HG03045 (cell line): ENCODE data around the gene ATP6V1A.

ENCODE experiments used
- ATAC-seq: cut with Tn5 transposase; IDR thresholded peaks from one replicate; pipeline ENCODE4 v1.9.1; 2021; ENCODE audit warnings: mild to moderate bottlenecking, moderate library complexity; ENCODE audit not compliant: unreplicated experiment

ATP6V1A gene

DNA sequence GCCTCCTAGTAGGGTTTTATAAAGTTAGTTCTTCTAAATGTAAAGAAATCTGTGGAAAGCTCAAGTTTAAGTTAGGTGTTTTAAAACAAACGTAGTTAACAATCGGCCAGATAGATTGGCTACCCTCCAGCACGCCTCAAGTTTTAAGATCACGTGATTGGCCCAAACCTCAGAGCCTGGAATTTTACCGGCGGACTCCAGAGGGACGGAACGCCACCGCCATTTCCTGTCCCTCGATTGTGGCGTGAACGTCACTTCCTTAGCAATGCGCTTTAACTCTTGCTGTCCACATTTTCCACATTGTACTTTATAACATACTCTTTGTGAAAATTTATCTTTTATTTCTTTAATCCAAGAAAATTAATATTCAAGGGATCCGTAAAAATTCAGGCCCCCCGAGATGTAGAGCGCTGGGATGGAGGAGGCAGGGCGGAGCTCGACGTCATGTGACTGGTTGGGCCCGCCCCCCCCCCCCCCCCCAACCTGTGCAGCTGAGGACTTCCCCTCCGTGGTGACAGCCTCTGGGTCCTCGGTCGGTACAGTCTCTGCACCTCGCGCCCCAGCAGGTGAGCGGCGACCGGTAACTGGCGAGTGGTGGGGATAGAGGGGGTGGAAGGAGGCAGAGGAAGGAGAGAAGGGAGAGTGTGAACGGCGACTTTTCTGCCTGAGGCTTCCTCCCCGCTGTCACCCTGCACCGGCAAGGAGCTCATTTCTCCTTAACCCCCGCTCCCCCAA, at the start of gene ATP6V1A:
ATP6V1A (plus strand) TSS at position 488 of the 735 bp plus-strand sequence. CDS start 31,719 bp downstream, outside the sequence.
- peak; percentile 49 for ATAC-seq

DNA sequence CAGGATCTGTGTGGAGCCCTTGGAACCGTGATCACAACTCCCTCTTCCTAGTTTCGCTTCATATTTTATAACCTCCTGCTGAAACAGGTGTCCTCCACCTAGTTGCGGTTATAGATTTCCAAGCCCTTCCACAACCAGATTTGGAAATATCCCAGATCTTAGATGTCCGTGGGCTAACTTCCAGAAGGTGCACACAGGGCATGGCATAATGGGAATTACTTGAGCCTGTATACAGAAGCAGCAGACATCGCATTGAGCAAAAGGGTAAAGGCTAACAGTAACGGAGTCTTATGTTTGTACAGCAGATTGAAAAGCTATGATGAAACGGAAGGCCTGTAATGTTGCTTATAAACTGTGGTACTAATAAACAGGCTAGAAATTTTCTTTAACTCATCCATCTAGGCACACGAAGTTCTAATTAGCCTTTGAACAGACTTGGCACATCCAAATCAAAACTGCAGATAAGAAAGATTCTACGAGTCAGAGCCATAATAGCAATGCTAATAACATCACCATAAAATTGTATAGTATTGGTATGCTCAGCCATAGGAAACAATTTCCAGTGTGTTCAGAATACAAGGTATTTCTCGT, 49.2 kb upstream of the ATP6V1A start:
- no peak for ATAC-seq

DNA sequence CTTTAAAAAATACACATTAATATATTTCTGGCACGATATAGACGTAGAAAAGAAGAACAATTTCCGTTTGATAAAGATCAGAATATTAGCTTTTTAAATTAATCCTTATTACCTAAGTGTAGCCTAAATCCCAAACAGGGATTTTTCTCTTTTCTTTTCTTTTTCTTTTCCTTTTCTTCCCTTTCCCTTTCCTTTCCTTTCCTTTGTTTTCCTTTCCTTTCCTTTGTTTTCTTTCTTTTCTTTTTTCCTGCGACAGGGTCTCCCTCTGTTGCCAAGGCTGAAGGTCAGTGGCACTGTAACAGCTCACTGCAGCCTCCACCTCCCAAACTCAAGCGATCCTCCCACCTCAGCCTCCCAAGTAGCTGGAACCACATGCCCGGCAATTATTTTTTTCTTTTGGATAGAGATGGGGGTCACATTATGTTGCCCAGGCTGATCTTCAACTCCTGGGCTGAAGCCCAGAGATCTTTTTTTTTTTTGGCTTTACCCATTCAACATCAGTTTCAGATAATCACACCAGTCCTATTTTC, 48.6 kb upstream of the ATP6V1A start:
- no peak for ATAC-seq

DNA sequence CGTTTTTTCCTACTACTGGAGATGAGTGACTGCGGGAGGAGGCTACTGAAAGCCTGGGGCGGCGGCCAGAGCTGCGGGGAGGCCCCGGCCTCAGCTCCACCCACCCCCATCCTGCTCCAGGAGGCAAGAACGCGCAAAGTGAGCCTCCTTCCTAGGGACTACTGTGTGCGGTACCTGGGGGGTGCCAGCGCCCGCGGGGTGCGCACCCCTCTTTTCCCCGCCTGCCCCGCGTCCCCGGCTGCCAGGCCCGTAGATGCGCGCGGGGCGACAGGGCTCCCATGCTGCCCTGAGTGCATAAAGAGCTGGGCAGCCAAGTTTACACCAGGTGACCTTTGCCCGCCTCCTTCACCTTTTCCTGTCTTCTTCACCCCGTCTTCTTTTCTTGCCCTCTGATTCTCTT, 47.9 kb upstream of the ATP6V1A start:
- ATAC-seq, result no peak

DNA sequence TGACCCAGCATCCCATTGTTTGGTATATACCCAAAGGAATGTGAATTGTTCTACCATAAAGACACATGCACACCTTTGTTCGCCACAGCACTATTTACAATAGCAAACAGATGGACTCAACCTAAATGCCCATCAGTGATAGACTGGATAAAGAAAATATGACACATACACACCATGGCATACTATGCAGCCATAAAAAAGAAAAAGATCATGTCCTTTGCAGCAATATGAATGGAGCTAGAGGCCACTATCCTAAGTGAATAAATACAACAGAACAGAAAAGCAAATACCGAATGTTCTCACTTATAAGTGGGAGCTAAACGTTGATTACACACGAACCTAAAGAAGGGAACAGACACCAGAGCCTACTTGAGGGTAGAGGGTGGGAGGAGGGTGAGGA, 39.0 kb upstream of the ATP6V1A start:
- no peak for ATAC-seq

DNA sequence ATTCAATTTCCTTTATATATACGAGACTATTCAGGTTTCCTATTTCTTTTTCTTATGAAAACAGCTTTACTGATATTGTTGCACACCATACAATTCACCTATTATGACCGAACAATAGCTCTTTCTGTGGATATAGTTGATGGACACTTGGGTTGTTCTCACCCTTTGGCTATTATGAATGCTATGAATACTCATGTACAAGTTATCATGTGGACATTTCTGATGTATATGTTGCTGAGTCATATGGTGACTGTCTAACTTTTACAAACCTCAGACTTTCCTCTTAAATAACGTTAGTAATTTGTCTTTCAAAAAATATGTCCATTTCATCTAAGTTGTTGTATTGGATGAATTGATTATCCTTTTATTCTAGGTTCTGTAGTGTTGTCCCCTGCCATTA, 34.7 kb upstream of the ATP6V1A start:
- no peak for ATAC-seq

DNA sequence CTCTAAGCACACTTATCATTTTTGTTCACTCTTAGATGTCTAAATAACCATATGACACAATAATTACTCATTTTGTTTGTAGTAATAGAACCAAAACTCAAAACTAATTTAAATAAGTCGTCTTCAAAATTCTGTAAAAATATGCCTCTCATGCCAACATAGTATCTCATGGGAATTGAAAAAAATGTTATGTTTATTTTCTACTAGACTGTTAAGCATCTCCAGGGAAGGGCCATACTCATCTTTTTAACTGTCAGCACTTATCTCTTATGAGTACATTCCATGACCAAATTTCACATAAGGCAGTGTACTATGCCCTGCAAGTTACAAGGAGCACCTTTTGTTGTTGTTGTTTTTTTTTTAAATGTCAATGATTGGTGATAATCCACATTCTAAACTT, 32.1 kb upstream of the ATP6V1A start:
- no peak for ATAC-seq

DNA sequence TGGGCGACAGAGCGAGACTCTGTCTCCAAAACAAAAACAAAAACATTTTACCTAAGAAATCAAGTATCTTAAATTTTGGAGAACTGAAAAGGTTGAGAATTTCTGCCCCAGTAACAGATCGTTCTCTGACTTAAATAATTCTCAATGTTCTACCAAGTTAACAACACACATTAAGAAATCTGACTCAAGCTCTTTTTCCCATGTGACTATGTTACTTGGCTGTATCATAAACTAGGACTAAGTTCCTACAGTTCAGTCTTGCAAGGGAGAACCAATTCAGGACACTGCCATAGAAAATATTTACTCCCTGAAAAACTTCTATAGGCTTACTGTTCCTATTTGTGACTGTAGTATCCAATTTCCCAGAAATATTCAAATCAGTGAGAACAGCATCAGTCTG, 29.5 kb upstream of the ATP6V1A start:
- ATAC-seq, result no peak

DNA sequence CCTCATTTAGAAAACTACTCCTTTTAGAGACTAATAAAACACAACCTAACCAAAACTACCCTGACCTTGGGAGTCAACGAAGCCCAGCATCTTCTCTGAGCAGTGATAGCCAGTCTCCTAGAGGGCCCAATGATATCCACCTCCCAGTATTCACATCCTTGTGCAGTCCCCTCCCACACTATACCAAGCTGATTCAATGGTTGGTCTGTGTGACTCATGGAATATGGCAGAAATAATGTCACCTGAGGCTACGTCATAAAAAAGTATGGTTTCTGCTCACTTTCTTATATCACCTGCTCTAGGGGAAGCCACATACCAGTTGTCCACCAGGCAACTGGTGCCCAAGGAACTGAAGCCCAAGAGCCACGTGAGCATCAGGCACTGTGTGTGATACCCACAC, 29.0 kb upstream of the ATP6V1A start:
- no peak for ATAC-seq

DNA sequence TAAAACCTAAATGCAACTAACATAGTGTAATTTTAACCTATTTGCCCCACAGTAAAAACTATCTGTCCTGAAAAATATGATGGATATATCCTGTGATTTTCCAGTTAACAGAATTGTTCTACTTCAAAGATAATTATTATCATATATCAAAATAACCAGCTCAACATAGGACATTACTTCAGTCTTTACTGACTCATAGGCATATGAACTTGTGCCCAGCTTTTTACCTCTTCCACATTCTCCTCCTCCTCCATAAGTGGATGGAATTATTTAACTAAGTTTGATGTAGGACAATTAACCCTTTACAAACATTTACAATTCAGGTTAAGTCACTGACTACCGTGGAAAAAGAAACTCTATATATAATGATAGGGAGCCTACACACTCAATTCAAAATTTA, 27.5 kb upstream of the ATP6V1A start:
- ATAC-seq, result no peak

DNA sequence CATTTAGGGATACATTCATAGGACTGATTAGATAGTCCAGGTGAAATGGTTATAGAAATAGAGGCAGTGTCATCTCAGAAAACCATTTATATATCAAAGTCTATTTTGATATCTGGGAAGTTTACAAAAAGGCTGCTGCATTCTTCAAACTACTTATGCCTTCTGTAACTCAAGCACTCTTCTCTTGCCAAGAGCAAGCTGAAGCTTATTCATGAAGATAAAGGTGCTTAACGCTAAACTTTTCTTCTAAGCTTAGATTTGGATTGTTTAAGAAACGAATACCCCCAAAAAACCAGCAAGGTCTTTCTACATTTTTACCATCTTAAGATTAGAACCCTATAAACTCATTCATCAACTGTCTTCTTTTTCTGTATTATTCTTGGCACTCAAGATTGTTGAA, 27.1 kb upstream of the ATP6V1A start:
- no peak for ATAC-seq

DNA sequence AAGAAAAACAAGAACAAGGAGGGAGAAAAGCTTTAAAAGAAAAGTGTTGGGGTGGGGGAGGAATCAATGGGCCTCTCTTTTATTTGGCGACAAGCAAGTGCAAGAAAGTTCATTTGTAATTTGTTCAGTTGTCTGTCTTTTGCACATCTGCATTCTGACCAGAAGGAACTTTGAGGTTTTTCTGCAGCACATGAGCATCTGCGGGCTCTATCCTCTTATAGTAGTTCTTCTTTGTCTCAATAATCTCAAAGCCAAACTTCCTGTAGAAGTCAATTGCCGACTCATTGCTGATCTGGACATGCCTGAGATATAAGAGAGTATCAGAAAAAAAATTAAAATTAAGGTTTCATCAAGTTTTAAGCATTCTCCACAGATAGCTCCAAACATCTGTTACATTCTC, 25.2 kb upstream of the ATP6V1A start:
- no peak for ATAC-seq

DNA sequence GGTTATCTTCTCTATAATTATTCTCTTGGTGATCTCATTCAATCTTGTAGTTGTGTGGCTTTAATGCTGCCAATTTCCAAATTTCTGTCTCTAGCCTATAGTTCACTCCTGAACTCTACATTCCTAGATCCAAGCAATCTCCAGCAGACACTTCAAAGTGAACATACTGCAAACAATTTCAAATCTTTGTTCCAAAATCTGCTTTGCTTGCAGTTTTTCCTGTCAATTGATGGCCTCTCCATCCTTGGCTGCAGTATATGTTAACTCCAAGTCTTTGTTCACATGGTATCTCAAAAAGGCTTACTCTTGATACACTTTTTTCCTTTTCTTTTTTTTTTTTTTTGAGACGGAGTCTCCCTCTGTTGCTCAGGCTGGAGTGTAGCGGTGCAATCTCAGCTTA, 18.2 kb upstream of the ATP6V1A start:
- ATAC-seq, result no peak

DNA sequence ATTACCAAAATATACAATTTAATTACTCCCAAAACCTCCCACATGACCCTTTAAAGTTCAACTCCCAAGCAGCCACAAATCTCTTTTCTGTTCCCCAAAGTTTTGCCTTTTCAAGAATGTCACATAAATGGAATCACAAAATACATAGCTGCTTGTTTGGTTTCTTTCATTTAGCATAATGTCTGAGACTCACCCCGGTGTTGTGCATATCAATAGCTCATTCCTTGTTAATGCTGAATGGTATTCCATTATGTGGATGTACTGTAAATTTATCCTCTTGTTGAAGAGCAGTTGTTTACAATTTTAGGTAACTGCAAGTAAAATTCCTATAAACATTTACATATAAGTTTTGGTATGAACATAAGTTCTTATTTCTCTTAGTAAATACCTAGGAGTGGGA, 16.3 kb upstream of the ATP6V1A start:
- ATAC-seq, result no peak

DNA sequence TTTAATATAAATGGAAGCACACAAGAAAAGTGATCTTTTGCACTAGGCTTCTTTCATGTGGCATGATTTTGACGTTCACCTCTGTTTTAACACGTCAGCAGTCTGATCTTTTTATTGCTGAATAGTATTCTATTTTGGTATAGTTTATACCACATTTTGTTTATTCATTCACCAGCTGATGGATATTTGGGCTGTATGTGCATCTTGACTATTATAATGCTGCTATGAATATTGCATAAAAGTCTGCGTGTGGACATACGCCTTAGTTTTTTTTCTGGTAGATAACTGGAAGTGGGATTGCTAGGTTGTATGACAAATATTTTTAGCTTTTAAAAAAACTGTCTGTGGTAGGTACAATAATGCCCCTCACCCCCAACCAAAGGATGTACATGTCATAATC, 15.1 kb upstream of the ATP6V1A start:
- no peak for ATAC-seq

DNA sequence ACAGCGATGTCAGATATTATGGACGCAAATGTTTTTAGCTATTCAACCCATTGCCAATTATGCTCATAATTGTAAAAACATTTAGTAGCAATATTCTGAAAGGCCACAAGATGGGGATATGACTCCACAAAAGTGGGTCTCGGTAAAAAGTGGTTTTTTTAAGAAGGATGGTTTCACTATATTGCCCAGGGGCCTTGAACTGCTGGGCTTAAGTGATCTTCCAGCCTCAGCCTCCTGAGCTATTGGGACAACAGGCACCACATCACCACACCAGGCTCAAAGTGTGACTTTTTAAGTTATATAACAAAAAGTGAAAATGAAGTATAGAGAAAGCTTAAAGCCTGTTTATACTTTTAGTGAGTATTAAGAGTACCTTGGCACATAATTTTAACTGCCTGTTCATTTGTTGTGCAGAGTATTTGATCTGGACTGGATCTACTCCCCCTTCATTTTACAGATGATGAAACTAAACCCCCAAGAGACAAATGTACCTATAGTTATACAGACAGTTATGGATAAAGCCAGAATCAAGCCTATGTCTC, 10.2 kb upstream of the ATP6V1A start:
- peak; percentile 74 for ATAC-seq

DNA sequence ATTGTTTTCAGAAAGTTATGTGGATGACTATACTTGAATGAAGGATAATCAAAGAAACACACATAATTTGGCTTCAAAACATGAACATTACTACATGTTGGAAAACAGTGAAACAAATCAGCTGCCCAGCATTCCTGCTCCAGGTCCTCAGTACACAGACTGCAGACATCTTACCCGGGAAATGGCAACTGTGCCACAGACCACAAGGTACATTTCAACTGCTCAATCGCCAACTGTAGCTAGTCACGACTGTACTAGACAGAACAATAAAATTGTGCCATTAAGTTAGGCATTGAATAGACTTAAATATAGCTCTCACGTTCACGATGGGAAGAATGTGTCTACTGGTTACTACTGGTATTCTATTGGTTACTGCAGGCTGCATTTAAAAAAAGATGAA, 5.7 kb upstream of the ATP6V1A start:
- ATAC-seq, result no peak

DNA sequence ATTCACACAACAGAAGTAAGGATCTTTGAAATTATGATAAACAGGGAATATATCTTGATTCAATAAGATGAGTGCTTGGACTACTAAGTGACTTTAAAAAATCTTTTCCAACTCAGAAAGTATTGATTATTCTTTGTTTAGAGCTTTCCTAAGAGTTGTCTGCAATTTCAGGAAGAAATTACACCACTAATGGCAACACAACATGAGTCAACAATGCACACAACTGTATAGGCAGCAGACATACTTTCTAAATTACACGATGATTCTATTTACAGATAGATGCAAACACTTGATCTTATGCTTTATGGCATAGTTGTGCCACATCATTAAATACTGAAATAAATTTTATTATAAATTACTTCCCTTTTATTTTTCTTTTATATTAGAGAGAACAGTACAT, 5.2 kb upstream of the ATP6V1A start:
- no peak for ATAC-seq

DNA sequence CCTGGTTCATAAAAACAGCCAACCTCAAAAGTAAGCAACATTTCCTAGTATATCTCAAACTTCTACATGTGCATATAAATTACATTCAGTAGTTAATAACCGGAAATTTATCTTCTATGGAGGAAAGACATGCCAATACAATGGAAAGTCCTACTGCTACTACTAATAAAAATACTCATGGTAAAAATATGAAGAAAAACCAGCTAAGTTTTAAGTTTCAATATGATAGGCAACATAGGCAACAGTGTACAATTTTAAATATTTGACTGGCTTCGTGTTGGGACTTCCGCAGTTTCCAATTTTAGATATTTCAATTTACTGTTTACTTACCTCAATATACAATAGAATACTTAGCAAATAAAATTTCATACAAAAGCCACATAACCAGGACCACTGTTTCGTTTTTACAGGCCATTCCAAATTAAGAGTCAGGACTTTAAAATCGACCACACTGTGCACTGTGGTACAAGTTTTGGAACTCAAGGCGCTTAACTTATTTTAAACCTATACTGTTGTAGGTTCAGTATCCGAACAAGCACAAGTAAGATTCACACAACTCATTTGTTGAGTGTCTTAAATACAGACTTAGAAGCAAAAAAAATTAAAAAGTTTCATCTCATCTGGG, 3.7 kb upstream of the ATP6V1A start:
- ATAC-seq, result no peak

DNA sequence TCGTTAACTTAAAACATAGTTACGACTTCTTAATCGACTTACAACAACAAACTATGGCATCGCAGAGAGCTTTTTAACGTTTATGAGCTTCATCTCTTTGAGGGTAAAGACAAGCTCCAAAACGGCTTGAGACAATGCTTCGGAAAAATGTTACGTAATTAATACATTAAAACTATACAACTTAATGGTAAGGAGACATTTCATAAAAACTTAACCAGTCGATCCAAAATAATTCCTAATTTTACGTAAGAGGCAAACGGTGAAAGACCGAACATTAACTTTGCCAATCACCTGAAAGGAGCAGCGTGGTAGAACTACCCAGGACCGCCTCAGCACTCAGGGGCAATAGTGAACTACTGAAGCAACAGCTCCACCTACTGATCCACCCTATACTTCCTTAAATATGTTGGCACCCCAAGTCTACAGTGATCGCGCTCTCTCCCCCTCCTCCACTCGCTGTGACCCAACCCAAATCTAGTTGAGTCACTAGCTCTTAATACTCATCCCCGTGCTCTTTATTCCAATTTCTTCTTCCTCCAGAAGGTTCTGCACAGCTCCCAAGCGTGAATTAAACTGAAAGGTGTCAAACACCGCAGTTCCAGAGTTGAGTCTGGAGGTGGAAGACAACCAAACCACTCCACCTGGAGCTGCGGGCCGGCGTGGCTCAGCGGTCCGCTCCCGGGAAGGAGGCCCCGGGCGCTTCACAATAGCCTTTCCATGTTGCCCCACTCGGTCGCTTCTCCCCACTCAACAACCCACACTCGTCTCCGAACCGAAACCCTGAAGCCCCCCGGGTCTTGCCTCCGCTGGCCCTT, 1.7 kb upstream of the ATP6V1A start:
- ATAC-seq, result peak; percentile 48
